Duodenal mucosa (tissue), 2 donors: Measurements from ENCODE around the gene ARHGEF4.

Experiments
- H3K27ac ChIP-seq: one replicate; pipeline ENCODE4 v1.7.0; 2013; ENCODE audit warnings: low read depth, low read length
- H3K27me3 ChIP-seq, 2 donors: one replicate each; pipeline ENCODE4 v1.7.0; 2013; ENCODE audit warnings: low read length in 2 of 2, control low read depth in 1 of 2; ENCODE audit not compliant: insufficient read depth in 2 of 2, control insufficient read depth in 1 of 2
- H3K36me3 ChIP-seq, 2 donors: one replicate each; pipeline ENCODE4 v1.7.0; 2013; ENCODE audit warnings: low read length in 2 of 2, control low read depth in 1 of 2; ENCODE audit not compliant: insufficient read depth in 2 of 2, control insufficient read depth in 1 of 2
- H3K4me1 ChIP-seq, 2 donors: one replicate each; pipeline ENCODE4 v1.7.0; 2013; ENCODE audit warnings: low read length in 2 of 2, control low read depth in 1 of 2; ENCODE audit not compliant: insufficient read depth in 2 of 2, control insufficient read depth in 1 of 2
- H3K4me3 ChIP-seq, 2 donors: one replicate each; pipeline ENCODE4 v1.7.0; 2013; ENCODE audit warnings: low read length in 2 of 2, low read depth in 1 of 2
- H3K9ac ChIP-seq, 2 donors: one replicate each; pipeline ENCODE4 v1.7.0; 2013; ENCODE audit warnings: low read length in 2 of 2, low read depth in 1 of 2
- H3K9me3 ChIP-seq, 2 donors: one replicate each; pipeline ENCODE4 v1.7.0; 2013; ENCODE audit warnings: low read length in 2 of 2, control low read depth in 1 of 2; ENCODE audit not compliant: control insufficient read depth in 1 of 2

ARHGEF4 gene

DNA sequence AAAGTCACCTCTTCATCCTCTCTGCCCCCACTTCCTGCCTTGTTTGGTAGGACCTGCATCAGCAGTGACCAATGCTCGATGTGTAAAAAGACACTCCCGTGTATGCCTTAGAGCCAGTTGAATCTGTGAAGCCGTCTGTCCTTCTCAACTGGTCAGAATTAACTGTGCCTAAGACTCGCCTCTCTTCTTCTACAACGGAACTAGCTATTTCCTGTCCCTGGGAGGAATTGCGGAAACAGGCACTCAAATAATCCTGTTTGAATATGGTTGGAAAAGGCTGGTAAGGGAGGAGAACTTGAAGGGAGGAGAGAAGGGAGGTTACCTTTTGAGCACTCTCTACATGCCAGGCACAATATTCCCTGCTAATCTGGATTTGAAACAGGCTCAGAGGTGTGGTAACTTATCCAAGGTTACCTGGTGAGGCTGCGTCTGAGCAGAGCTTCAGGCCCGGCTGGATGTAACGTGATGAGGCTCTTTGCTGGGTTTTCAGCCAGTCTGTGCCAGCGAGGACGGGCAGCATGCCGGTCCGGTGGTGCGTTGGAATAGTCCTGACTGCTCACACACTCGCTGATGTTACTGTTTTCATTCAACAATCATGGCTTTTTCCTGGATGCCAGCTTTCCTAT is 129.5 kb downstream of the ARHGEF4 start:
- Histone ChIP-seq H3K9me3 (no peaks in the 10 kb centered on the region), H3K4me1 (no peaks in the 10 kb centered on the region), H3K4me3 (no peak overlapping the region), H3K36me3 (no peaks in the 10 kb centered on the region), H3K9ac (no peak overlapping the region), H3K27me3 (peaks cover 20 to 36% of the 10 kb centered on the region in 2 donors), H3K27ac (no peak overlapping the region)

DNA sequence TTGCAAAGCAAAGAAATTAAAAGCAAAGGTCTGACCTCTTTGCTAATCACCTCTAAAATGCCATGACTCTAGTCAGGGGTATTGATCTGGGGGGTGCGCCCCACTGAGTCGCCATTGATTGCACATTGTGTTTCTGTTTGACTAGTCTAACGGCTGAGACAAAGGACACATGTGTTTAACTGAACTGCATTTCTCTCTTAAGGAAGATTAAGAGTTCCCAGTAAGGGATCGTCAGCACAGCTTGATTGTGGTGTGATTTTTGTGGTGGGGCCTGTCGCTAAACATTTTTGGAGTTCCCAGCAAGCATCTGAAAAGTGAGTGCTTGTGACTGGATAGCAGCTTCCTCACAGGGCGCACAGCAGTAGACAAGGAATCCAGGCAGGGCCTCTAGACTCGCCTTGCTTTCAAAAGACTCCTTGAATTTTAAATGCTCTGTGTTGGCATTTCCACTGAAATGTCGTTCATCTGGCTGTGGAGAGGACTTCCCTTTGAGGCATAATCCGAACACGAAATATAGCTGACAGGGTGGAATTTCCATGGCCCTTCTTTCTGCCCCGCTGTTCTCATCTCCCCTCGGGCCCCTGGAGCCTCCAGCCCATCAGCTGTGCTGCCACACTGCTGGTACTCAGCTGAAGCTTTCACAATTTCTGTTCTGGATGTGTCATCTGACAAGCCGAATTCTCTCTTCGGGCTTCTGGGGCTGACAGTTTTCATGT is 130.2 kb downstream of the ARHGEF4 start:
- H3K27ac ChIP-seq: no peak overlapping the region
- H3K4me1 ChIP-seq: no peaks in the 10 kb centered on the region
- H3K27me3 ChIP-seq: peaks cover 20 to 34% of the 10 kb centered on the region in 2 donors
- no peaks in the 10 kb centered on the region for H3K9me3 ChIP-seq
- no peak overlapping the region for H3K4me3 ChIP-seq
- no peak overlapping the region for H3K9ac ChIP-seq
- H3K36me3 ChIP-seq: no peaks in the 10 kb centered on the region

DNA sequence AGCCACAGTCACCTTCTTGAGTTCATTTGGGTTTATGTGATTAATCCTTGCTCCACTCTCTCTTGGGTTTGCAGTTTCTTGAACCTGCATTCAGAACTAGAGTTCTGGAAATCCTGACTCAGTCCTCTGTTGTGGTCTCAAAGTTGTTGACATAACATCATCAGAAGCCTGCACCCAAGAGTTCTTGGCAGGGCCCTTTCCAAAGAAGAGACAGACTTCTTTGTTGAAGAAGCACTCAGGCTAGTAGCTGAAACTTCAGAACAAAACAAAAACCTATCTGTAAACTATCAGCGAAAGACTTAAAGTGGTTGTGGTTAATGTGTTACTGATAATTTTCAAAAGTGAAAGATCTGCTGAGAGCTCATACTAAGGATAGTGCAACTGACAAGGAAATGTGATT is 135.7 kb downstream of the ARHGEF4 start:
- Histone ChIP-seq H3K27ac (no peak overlapping the region), H3K4me3 (no peak overlapping the region), H3K36me3 (no peaks in the 10 kb centered on the region), H3K4me1 (no peaks in the 10 kb centered on the region), H3K27me3 (no peaks in the 10 kb centered on the region), H3K9ac (no peak overlapping the region), H3K9me3 (peaks cover under 1 to 2% of the 10 kb centered on the region in 2 donors)

DNA sequence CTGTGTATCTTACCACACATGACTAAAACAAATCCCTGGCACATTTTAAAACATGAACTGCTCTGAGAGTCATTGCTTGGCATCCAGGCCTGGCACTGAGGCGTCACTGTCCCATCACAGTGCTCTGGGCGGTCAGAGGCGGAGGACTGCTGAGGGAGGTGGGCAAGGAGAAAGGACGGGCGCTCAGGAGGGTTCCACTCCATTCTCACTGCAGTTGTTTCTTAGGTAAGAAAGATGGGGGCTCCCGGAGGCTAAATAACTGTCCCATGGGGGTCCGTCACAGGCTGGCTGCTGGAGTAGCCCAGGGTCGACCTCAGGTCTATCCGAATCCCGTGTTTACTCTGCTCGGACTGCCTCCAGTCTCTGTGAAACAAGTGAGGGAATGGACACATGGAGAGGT is 139.0 kb downstream of the ARHGEF4 start:
- Histone ChIP-seq H3K4me1 (no peaks in the 10 kb centered on the region), H3K4me3 (no peak overlapping the region), H3K9me3 (peaks cover 3 to 10% of the 10 kb centered on the region in 2 donors), H3K36me3 (no peaks in the 10 kb centered on the region), H3K27me3 (no peaks in the 10 kb centered on the region), H3K9ac (no peak overlapping the region), H3K27ac (no peak overlapping the region)

DNA sequence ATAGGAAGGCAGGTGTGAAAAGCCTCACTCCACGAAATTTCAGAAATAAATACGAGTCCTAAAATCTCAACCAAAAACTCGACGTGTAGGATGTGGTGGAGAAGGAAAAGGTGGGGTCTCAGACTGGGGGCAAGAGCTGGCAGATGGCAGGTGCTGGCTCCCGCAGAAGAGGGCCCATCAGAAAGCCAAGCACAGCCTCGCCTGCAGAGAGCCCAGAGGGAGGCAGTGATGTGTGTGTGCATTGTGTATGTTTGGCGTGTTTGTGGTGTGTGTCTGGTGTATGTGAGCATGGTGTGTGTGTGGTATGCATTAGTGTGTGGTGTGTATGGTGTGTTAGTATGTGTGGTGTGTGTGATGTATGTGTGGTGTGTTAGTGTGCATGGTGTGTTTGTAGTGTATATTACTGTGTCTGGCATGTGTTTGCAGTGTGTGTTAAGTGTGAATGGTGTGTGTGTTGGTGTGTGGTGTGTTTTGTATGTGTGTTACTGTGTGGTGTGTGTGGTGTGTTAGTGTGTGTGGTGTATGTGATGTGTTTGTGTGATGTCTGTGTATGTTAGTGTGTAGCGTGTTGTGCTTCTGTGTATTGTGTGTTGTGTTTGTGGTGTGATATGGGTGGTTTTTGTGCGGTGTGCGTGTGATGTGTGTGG is 140.0 kb downstream of the ARHGEF4 start:
- no peaks in the 10 kb centered on the region for H3K4me1 ChIP-seq
- H3K9ac ChIP-seq: no peak overlapping the region
- no peak overlapping the region for H3K27ac ChIP-seq
- H3K27me3 ChIP-seq: no peaks in the 10 kb centered on the region
- H3K36me3 ChIP-seq: no peaks in the 10 kb centered on the region
- H3K4me3 ChIP-seq: no peak overlapping the region
- H3K9me3 ChIP-seq: peaks cover 3 to 10% of the 10 kb centered on the region in 2 donors

DNA sequence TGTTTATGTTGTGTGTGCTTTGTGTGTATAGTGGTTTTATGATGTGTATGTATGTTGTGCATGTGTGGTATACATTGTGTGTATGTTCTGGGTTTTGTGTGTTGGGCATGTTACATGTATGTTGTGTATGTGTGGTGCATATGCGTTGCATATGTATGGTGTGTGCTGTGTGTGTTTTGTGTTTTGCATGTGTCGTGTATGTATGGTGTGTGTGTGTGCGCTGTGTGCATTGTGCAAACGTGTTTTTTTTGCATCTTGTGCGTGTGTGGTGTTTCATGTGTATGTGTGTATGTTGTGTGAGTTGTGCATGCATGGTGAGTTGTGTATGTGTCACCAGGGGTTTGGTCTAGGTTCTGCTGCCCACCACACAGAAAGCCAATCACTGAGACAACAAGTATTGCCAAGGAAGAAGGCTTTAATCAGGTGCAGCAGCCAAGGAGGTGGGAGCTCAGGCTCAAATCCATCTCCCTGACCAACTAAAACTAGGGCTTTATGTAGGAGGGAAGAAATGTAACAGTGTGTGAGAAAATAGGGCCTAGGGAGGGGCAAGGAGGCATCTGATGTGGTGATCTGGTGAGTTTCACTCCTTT is 140.8 kb downstream of the ARHGEF4 start:
- Histone ChIP-seq H3K9ac (no peak overlapping the region), H3K27ac (no peak overlapping the region), H3K27me3 (no peaks in the 10 kb centered on the region), H3K4me3 (no peak overlapping the region), H3K36me3 (no peaks in the 10 kb centered on the region), H3K9me3 (peaks cover 3 to 10% of the 10 kb centered on the region in 2 donors), H3K4me1 (no peaks in the 10 kb centered on the region)

DNA sequence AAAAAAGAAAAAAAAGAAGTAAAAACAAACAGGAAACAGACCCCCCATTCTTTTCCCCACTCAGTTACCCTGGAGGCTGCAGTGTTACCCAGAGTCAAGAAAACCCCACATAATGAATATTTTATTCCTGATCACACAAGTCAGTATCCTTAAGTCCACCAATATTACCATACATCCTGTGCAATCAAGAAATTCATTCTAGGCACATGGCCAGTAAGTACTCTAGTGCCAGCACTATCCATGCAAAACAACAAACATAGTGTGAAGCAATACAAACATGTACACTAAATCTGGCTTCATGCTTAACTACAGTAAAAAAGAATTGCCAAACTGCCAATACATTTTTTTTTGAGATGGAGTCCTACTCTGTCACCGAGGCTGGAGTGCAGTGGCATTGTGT is 145.0 kb downstream of the ARHGEF4 start:
- no peaks in the 10 kb centered on the region for H3K27me3 ChIP-seq
- H3K36me3 ChIP-seq: no peaks in the 10 kb centered on the region
- no peak overlapping the region for H3K9ac ChIP-seq
- no peak overlapping the region for H3K4me3 ChIP-seq
- no peaks in the 10 kb centered on the region for H3K4me1 ChIP-seq
- H3K9me3 ChIP-seq: peaks cover 3 to 10% of the 10 kb centered on the region in 2 donors
- H3K27ac ChIP-seq: no peak overlapping the region

DNA sequence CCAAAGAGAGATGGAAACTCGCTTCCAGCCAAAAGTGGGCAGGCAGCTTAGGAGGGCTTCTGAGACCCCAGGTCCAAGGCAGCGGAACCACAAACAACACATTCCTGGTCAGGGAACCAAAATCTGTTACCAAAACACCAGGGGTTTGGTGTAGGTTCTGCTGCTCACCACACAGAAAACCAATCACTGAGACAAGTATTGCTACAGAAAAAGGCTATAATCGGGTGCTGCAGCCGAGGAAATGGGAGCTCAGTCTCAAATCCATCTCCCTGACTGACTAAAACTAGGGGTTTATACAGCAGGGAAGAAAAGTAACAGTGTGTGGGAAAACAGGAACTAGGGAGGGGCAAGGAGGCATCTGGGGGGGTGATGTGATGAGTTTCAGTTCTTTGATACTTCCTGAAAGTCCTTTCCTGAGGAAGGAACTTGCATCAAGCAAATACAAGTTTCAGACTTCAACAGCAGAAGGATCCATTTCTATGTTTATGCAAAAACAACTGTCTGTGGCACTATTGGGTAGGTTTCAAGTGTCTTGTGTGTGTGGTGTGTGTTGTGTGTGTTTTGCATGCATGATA is 148.6 kb downstream of the ARHGEF4 start:
- H3K4me3 ChIP-seq: no peak overlapping the region
- no peaks in the 10 kb centered on the region for H3K36me3 ChIP-seq
- H3K9me3 ChIP-seq: no peaks in the 10 kb centered on the region
- H3K27me3 ChIP-seq: no peaks in the 10 kb centered on the region
- H3K27ac ChIP-seq: no peak overlapping the region
- H3K9ac ChIP-seq: no peak overlapping the region
- H3K4me1 ChIP-seq: no peaks in the 10 kb centered on the region

DNA sequence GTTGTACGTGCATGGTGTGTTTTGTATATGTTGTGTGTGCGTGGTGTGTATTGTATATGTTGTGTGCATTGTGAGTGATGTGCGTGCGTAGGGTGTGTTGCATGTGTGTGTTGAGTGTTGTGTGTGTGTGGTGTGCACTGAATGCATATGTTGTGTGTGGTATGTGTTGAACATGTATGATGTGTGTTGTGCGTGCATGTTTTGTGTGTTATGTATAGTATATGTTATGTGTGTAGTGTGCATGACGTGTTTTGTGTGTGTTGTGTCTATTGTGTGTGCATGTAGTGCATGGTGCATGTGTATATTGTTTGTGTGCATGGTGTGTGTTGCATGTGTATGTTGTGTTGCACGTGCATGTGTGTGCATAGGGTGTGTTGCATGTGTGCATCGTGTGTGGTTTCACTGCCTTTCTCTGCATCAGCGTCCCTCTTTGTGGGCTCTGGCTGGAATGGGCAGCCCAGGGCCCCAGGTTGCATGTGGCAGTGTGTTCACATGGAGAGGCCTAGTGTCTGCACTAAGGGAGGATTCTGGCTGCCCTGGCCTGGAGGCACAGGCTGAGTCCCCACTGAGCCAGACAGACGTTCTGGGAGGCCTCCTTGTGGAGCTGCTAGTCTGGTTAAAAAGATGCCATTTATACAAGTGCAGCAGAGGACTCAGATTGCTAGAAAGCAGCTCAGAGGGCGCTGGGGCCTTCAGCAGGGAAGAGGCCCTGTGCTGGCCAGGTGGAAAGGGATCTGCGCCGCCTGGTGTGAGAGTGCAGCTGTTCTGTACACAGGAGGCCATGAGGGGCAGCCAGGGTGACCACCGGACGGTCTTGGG is 149.3 kb downstream of the ARHGEF4 start:
- Histone ChIP-seq H3K9me3 (no peaks in the 10 kb centered on the region), H3K9ac (no peak overlapping the region), H3K4me1 (no peaks in the 10 kb centered on the region), H3K36me3 (no peaks in the 10 kb centered on the region), H3K4me3 (no peak overlapping the region), H3K27ac (no peak overlapping the region), H3K27me3 (no peaks in the 10 kb centered on the region)
